GM12872 (cell line): ENCODE measurements around the gene PTPRQ.
A peak's percentile ranks its signal among the peaks of the same experiment; 100 is the strongest.

Experiments used
- TF ChIP-seq, protein P1 (sequence below): IDR thresholded peaks from 3 replicates; pipeline ENCODE4 v1.5.1; 2011; ENCODE audit warnings: low read depth, mild to moderate bottlenecking, low read length, moderate library complexity; ENCODE audit not compliant: insufficient read depth

PTPRQ gene

DNA sequence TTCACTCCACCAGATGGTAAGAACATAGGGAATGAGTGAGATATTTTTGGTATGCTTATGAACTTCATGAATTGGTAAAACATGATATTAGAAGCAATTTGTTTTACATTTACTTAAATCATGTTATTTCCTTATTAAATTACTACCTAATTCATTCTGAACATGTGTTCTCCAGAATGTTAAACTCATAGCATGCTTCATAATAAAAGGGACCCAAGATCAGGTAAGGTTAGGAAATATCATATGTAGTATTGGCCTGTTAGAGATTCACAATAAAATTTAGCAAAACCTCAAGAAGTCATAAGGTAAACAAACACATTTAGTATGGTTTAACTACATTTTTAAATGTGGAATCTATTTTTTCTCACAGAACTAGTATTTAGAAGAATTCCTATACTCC, 28.2 kb downstream of the PTPRQ start:
- TF ChIP-seq, protein P1, sequence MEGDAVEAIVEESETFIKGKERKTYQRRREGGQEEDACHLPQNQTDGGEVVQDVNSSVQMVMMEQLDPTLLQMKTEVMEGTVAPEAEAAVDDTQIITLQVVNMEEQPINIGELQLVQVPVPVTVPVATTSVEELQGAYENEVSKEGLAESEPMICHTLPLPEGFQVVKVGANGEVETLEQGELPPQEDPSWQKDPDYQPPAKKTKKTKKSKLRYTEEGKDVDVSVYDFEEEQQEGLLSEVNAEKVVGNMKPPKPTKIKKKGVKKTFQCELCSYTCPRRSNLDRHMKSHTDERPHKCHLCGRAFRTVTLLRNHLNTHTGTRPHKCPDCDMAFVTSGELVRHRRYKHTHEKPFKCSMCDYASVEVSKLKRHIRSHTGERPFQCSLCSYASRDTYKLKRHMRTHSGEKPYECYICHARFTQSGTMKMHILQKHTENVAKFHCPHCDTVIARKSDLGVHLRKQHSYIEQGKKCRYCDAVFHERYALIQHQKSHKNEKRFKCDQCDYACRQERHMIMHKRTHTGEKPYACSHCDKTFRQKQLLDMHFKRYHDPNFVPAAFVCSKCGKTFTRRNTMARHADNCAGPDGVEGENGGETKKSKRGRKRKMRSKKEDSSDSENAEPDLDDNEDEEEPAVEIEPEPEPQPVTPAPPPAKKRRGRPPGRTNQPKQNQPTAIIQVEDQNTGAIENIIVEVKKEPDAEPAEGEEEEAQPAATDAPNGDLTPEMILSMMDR: no peak

DNA sequence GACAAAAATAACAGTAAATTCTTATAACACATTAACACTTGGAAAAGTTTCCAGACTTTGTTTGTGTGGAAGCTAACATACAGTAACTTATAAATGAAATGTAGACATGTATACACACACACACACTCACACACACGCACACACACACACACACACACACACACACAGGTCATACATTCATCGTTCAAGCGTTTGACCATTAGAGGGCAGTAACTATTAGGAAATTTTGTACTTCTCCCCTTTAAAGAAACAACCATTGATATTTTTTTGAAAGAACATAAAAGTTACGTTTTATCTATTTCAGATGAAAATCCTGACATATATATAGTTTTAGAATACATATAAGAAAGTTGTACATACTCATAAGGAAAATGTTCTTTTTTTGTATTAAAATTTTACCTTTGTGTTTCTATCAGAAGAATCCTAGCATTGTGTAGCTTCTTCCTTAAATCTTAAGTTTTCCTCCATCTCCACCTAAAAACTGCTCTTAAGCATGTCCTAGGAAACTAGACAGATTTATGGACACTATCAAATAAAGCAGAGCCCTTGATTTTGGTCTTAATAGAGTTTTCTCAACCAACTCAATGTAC, 29.0 kb downstream of the PTPRQ start:
- TF ChIP-seq, protein P1: peak; percentile 54; the same call in 2 of the 3 replicates

DNA sequence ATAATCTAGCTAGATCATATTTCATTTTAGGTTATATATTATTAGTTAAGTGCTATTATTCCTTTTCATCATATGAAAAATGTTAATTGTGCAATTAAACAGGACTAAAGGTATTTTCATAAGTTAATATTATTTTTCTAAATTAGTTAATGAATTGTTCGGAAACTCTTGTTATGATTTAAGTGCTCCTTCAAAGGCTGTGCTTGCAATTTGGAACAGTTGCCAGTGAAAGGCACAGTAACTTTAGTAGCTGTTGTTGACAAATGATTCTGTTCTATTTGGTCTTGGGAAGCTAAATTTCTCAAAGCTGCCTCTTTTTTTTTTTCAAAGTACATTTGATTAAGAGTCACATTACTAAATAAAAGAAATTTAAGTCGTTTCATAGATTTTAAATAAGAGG, 40.7 kb downstream of the PTPRQ start:
- TF ChIP-seq, protein P1: no peak

DNA sequence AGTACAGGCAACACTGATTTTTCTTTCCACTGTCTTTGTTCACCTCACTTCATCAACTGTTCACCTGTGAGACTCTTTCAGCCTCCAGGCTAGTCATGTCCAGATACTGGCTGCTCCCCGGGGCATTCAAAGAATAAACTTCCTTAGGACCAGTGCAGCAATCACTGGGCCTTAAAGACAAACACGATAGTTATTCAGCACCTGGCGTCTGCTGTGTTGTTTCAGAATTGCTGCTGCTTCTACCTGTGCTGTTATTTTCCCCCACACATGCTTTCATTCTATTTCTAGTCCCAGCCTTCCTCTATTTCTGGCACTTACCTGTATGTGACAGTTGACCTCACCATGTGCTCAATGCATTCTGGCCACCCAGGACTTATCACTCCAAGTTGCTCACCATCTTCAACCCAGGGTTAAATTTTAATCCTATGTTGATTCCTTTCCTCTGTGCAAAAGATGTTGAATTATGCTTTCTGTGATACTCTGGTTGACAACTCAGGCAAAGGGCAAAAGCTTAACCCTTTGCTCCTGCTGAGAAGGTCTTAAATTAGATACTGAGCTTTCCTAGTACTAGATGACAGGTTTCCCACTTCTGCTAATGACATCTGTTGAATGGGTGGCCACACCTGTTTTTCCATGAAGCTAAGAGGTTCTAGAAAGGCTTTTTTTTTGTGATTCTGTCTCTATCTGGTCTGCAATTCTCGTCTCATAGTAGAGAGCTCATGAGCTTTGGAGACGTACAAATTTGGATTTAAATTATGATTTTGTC, 41.4 kb downstream of the PTPRQ start:
- TF ChIP-seq, protein P1: no peak

DNA sequence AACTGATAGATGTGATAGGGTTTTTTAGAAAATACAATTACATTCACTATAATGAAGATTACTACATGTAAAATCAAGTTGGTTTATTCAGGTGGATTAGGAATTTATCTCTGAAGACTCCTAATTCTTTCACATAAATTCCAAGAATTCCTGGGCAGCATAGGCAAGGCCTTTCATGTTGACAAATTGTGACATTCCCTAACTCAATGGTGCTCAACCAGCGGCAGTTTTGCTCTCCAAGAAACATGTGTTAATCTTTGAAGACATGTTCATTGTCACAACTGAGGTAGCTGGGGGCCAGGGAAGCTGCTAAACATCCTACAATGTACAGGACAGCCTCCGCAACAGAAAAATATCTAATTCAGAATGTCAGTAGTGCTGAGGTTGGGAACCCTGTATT, 46.3 kb downstream of the PTPRQ start:
- TF ChIP-seq, protein P1: no peak

DNA sequence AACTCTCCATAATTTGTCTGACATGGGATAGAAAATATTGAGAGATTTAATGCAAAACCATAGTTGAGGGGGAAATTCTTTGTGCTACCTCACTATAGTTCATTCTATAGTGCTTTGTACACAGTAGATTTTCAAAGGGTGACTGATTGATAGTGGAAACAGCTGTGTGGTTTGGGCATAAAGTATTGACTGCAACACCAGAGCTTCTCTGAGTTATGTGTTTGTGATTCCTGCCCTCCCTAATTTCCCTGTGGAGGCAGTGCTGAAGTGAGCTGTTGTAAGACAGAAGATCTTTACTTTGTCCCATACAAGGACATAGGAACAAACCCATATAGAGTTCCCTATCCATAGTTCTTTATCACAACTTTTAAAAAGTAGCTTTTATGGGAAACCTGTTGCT, 47.1 kb downstream of the PTPRQ start:
- TF ChIP-seq, protein P1: no peak

DNA sequence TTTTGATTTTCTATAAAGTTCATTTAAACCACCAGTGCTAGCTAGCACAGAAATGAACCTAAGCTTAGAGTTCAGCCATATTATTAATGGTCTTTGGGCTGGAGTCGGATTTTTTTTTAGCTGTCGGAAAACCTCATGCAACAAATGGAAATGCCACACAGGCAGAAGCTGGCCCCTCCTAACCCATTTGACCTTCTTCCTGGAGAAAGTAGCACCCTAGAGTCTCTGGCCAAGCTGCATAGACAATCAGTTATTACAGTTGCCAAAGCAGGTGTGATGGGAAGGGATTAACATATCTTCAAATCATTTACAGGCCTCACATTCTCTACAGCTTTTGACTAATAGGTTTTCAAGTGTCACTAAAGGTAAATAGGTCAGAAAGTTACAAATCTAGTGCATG, 49.4 kb downstream of the PTPRQ start:
- TF ChIP-seq, protein P1: no peak
